GOT3 (cell line): ENCODE data around the gene RAPGEF1.
"Not testable (repeated sequence)": the region's sequence is repeated elsewhere in the genome, so short reads cannot be mapped to it uniquely, and the experiment has no call there.

Source experiments
- DNase-seq: peaks from one replicate; lab custom pipeline; 2025; ENCODE audit warnings: mixed read lengths; lab: John Stamatoyannopoulos, UW

RAPGEF1 gene

DNA sequence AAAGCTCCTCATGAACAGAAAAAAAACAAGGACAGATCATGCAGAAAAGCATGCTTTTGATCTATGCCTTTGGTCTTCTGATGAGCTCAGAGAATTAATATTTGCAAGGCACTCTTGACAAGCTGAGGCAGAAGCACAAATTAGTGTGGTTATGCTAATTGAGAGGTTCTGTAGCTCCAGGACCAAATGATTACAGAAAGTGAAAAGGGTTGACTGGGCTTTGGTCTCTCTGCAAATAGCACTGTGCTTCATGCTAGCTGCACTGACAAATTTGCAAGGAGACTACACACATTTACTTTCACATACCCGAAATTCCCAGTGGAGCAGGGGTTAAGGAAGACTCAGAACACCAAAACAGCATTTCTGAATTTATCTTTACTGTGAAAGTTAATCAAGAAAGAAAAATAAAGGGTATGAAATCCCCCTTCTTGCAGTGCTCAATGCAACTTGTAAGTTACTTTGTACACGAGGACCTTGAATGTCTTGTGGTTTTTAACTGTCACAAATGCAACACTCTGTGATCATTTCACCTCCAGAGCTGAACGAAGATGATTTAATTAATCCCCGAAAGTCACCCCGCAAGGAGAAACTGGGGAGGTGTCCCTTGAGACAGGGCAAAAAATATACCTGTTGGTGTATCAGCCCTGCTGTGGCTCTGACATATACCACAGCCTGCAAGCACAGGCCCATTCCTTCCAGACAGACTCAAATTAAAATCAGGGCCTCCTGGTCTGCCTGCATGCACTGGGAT lies 11.9 kb downstream of the RAPGEF1 start:
- DNase-seq: no peak

DNA sequence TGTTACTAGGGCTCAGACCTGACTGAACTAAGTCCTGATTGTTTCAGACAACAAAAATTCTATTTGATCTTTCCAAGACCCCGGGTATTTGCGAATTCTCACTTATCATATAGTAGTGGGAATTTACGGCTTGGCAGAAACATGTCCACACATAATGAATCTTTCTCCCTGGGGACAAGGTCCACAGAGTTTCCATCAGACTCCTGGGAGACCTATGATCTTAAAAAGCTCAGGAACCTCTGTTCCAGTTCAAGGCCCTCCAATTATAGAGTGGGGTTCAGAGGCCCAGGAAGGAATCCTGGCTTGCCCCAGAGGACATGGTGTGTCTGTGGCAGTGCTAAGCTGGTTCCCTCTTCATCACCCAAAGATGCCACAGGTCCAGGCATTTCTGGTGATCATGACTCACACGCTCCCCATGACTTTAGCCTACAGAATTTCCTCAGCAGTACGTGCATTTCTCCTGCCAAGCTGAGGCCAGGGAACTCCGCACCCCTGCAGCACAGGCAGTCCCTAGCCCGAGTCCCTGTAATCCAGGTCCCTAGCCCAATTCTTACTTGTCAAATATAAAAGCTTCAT lies 12.6 kb downstream of the RAPGEF1 start:
- DNase-seq: no peak

DNA sequence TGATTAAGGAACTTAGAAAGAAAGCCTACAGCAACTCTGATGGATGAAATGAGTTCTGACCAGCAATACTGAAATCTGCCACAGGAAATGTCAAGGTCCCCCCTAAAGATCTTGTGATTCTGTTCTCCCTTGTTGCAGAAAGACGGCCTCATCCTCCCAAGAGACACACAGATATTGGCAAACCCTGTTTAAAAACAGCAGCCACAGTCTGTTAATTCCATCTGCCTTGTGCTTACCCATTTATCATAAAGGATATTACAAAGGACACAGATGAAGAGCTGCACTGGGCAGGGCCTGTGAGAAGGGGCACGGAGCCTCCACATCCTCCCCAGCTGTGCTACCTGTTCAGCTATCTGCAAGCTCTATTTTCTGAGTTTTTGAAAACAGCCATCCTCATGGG lies 15.2 kb downstream of the RAPGEF1 start:
- DNase-seq: no peak

DNA sequence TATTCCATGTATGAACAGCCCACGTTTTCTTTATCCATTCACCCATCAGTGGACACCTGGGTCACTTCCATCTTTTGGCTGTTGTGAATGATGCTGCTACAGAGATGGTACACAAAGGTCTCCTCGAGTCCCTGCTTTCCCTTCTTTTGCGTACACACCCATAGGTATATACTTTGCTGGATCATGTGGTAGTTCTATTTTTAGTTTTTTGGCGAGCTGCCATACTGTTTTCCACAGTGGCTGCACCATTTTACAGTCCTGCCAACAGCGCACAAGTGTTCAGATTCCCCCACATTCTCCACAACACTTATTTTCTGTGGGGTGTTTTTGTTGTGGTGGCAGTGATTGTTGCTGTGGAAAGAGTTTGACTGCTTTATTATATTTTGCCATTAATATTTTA lies 16.2 kb downstream of the RAPGEF1 start:
- no peak for DNase-seq

DNA sequence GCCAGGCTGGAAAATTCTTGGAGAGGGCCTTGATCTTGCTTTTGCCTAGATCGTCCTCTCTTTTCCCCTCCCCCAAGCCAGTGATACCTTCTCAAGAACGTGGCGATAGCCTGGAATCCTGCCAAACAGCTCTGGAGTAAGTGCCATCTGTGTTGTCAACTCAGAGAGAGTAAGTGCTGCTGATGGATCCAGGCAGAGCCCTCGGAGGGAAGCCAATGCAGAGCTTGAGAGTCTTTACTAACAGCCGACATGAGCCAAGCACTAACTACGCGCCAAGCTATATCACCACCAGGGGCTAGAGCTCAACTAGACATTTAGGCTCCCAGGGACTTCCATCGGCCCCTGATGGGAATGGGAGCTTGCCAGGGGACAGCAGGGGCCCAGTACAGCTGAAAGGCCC lies 17.6 kb downstream of the RAPGEF1 start:
- no peak for DNase-seq

DNA sequence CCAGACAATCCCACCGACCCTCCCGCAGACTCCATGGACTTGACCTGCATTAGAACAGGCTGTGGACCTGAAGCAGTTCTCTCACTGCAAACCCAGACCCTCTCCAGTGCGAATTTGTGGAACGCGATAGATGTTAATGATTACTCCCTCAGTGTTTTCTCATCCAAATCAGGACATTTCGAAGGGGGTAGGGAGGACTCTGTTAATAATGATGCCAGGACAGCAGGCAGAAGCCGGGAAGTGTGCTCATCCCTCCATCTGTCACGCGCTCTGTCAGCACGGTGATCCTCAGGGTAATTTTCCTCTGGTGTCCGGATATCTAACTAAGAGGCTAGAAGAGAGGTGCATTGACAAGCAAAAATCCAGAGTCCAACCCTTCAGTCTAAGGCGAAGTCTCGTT lies 18.8 kb downstream of the RAPGEF1 start:
- no peak for DNase-seq

DNA sequence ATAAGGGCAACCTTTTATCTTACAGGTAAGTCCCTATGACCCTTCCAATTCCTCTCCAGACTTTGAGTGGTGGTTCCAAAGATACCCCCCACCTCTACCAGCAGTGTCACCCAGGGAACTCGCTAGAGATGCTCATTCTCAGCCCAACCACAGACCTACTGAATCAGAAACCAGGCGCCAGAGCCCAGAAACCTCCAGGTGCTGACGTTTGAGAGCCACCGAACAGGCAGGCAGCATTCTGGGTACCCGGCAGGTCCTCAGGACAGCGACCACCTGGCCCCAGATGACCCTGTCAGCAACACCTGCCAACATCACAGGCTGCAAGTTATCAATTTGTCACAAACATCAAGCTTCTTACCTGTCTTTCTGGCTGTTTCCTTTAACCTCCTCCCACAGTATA lies 19.5 kb downstream of the RAPGEF1 start:
- DNase-seq: no peak

DNA sequence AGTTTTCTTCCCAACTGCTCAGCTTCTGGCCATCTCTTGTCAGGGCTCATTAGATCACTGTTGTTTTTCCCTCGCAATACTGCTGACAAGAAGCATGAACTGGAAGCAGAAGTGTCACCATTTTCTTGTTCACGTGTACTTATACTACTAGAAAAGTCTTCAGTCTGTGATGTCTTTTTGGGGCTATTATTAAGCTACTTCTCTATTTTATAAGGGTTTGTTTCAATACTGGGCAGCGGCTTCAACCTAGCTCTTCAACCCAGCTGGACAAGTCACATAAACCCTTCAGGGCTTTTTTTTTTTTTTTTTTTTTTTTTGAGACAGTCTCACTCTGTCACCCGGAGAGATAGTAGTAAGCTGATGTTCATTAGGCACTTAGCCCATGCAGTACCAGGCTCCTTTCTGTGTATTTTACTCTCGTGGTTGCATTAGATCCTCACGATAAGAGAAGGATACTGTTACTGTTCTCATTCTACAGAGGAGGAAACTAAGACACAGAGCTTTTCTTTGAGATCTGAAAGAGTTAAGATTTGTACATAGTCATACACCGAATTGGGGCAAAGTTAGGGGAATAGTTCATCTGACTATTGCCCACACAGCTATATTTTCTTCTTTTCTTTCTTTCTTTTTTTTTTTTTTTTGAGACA lies 20.5 kb downstream of the RAPGEF1 start:
- DNase-seq: no peak

DNA sequence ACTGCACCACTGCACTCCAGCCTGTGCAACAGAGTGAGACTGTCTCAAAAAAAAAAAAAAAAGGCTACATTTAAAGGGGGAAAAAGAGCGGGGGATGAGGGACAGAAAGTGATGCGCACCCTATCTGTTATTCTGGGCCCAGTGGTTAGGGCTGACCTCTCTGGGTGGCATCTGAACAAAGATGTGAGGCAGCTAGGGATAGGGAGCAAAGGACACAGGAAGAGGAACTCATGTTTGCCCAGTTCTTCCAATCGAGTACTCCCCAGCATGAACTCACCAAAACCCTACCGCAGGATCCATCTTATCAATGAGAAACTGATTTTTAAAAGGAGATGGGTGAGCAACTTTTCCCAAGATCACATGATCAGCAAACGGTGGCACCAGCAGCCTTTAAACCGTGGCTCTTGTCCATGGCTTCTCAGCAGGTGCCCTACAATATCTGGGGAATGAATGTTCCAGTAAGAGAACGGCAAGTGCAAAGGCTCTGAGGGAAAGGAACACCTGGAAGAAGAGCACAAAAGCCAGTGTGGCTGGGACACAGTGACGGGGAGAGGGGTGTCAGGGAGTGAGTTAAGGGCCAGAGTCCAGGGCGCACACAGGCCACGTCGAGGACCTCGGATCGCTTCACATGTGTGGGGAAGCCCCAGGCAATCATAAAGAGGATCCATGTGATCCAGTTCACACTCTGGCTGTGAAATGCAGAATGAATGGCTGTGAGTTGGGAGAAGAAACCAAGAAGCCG lies 22.0 kb downstream of the RAPGEF1 start:
- no peak for DNase-seq

DNA sequence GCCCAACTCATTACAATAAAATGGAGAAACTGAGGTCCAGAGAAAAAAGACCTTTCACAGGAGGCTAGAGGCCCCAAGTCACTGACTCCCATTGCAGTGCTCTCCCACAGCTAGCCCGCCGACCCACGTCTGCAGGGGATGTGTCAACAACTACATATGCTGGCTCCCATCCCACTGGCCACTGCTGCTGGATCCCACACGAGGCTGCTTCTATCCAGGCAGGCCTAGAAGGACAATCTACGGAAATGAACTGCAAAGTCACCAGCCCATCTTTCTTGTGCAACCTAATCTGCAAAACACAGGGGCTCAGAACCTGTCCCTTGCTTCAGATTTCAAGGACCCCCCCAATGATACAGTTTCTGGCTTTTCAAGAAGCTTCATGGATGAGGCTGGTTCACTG lies 24.0 kb downstream of the RAPGEF1 start:
- DNase-seq: no peak

DNA sequence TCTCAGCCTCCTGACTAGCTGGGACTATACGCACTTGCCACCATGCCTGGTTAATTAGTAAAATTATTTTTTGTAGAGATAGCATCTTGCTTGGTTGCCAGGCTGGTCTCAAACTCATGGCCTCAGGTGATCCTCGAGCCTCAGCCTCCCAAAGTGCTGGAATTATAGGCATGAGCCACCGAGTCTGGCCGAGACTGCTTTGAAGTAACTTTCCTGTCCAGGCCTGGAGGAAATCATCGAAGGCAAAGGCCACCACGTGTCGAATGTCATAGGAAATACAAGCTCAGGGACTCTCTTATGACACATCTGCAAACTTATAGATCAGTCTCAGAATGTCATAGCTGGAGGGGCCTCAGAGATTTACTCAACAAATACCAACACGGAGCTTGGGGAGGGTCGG lies 25.1 kb downstream of the RAPGEF1 start:
- no peak for DNase-seq

DNA sequence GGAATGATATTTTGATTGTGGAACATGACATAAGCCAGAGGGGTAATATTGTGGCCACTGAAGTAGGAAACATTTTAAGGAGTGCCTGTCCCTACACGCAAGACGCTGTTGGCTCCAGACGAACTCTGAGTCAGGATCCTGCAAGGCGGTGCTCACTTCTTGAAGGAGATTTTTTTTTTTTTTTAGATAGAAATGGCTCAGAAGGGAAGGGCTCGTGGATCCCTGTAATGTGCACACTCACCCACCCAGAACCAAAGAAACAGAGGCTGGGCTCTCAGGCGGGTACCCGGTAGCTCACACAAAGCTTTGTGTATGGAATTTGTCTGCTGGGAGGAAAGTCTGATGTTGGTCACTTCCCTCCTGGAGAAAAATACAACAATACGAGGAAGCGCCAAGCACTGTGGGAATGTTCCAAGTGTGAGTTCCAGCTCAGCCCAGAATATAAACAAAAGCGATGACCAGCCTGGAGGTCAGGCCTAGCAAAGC lies 25.7 kb downstream of the RAPGEF1 start:
- DNase-seq: no peak

DNA sequence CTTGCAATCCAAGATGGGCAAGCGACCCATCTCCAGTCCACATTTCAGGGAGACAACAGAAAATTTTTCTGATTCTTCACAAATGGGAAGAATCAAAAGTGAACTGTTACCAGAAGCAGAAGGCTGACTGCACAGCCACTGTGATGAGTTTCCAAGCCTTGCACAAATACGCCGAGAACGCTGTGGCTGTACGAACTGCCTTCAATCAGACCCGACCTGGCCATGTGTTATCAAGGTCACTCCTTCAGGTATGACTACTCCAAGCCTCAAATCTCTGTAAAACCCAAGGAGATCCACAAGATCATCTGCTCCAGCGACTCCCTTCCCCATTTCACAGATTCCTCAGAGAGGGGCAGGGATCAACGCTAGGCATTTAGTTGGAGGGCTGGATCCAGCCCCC lies 26.9 kb downstream of the RAPGEF1 start:
- no peak for DNase-seq

DNA sequence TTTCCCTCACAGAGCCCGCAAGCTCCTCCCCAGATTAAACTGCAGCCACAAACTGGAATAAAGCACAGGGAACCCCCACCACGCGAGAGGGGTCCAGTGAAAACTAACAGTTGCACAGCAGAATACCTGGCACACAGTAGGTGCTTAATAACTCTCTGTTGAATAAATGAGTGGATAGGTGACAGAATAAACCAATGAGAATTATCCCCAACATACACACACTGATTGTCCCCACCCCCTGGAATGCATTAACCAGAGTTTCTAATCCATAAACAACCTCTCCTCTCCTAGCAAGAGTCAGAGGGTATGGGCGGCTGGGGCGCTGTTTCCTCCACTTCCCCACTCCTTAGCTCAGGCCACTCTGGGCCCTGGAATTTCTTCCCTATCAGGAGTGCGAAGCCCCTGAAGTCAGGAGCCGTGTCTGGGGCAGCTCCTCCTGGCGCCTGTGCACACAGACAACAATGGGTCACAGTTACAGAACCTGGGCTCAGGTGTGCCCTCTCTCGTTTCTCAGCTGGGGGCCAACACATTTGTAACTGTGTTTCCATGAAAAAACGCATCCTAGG lies 27.6 kb downstream of the RAPGEF1 start:
- no peak for DNase-seq

DNA sequence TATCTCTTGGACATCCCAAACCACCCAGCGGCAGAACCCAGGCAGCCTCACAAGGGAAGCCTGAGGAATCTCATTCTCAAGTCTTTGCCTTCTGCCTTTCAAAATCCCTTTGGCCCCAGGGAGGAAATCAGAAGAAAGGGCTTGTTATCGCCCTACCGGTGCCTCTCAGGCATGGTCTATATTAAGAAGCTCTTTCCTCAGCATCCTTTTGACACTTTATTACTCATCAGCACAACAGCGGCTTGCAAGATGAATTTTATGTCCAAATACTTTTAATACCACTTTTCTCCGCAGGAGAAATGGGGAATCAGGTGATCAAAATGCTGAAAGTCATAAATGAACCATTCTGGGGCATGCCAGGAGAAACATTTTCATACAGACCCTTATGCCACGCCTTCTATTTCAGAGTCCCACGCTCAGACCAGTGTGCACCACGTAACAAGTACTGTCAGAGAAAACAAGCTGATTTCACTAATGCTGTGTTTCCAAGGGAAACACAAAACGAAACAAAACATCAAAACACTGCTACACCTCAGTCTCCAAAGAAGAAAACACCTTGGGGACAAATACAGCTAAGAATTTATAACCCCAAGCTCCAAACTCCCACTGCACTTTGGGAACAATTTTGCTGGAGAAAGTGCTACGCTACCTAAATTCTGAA lies 30.0 kb downstream of the RAPGEF1 start:
- no peak for DNase-seq

DNA sequence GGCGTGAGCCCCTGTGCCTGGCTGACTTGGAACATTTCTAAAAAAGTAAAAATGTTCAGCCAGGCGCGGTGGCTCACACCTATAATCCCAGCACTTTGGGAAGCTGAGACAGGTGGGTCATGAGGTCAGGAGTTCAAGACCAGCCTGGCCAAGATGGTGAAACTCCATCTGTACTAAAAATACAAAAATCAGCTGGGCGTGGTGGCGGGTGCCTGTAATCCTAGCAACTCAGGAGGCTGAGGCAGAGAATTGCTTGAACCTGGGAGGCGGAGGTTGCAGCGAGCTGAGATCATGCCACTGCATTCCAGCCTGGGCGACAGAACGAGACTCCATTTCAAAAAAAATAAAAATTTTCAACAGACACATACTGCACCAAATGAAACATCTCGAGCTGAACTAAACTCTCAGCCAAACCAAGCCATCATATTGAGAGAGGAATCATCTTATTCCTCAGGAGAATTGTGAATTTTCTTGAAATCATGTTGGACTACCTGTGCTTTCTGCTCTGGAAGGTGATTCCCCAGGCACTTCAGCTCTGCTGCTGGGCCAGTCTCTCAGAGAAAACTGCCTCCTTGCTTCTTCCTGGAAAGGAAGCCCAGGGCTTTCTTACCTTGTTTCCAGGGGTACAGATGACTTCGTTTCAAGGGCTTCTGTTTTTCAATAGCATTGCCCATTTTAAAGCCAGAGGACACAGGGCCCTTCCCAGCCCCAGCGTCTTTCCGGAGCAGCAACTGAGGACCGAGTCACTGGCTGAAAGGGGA lies 30.7 kb downstream of the RAPGEF1 start:
- DNase-seq: not testable (repeated sequence)

DNA sequence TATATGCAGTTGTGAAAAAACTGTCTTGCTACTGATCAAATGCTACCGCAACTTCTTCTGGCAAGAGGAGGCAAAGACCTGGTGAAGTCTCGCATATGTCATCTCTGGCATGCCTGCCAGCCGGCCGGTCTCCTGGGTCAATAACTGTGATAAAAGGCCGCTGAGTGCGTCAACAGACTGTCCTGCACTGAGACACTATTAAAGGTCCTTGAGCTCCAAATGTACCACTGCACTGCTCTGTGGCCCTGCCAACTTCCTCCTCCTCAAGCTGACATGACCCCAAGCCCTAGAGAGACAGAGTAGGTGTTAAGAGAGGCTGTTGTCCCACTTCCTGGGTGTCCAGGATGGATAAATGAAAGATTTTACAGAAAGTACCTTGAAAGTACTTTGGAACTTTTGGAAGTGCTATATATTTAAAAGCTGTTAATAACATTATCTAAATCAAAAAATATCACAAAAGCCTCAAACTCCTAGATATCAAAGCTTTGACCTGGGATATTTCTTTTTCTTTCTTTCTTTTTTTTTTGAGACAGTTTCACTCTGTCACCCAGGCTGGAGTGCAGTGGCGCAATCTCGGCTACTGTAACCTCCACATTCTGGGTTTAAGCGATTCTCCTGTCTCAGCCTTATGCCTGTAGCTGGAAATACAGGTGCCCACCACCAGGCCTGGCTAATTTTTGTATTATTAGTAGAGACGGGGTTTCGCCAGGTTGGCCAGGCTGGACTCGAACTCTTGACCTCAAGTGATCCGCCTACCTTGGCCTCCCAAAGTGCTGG lies 31.5 kb downstream of the RAPGEF1 start:
- no peak for DNase-seq

DNA sequence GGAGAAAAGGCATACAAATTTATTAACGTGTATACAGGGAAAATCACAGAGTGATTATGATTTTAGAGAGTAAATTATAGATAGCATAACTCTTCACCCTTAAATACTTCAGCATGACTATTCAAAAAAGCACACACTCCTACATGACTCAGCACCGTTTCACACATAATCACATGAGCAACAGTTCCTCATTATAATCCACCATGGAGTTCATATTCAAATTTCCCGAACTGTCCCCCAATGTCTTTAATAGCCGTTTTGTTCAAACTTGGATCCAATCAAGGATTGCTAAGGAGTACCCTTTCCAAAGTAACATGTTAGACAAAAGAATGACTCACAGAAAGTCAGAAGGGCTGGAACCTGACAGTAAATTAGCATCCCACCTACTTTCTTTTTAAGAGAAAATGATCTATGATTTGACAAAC lies 32.1 kb downstream of the RAPGEF1 start:
- DNase-seq: no peak

DNA sequence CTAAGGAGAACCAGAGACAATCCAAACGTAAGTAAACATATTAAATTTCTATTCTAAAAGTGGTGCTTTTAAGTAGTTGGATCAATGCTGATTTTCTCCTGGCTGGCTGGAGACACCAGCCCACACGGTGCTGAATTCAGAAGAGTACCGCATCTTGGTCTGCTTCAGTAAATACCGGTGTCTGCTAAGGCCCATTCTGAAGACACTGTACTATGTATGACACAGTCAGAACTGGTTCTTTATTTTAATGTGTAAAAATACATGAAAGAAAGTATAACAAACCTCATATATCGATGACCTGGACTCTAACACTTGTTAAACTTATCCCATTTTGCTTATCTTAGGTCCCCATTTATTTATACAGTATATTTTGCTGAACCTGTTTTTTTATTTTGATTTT lies 32.8 kb downstream of the RAPGEF1 start:
- no peak for DNase-seq

DNA sequence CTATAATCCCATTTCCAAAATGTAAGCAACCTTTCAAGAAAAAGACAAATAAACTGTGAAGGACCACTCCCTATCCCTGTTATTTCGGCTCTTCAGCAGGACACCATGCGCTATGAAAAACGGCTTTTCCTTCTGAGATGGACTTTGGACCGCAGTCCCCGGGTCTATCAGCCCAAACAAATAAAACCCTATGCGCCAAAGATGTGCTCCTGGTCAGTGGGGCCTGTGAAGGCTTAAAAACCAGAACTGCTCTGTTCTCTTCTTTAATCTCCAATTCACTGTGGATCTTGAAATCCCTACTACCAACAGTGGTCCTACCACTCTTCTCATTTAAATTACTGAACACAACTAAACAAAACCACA lies 33.3 kb downstream of the RAPGEF1 start:
- no peak for DNase-seq
